GM19035 (cell line): ENCODE data around the gene CLASRP.

ENCODE experiments used
- ATAC-seq: cut with Tn5 transposase; IDR thresholded peaks from one replicate; pipeline ENCODE4 v1.9.1; 2021; ENCODE audit not compliant: unreplicated experiment

The CLASRP gene

DNA sequence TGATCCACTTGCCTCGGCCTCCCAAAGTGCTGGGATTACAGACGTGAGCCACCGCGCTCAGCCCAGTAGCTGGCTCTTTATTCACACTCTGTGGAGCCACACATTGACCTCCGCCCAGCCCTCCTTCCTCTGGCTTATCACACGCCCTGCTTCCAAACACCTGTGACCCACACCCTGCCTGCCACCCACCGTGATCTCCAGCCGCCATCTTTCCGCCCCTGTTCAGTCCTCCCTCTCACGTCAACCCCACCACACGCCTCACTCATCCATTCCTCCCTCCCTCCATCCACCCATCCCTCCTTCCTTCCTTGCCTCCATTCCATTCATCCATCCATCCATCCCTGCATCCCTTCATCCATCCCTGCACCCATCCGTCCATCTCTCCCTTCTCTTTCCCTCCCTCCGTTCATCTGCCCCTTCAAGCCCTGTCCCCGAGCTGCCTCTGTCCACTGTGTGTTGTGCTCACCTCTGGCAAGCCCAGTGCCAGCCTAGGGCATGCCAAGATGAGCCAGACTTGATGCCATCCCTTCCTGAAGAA lies 19.8 kb downstream of the CLASRP start:
- ATAC-seq, result no peak

DNA sequence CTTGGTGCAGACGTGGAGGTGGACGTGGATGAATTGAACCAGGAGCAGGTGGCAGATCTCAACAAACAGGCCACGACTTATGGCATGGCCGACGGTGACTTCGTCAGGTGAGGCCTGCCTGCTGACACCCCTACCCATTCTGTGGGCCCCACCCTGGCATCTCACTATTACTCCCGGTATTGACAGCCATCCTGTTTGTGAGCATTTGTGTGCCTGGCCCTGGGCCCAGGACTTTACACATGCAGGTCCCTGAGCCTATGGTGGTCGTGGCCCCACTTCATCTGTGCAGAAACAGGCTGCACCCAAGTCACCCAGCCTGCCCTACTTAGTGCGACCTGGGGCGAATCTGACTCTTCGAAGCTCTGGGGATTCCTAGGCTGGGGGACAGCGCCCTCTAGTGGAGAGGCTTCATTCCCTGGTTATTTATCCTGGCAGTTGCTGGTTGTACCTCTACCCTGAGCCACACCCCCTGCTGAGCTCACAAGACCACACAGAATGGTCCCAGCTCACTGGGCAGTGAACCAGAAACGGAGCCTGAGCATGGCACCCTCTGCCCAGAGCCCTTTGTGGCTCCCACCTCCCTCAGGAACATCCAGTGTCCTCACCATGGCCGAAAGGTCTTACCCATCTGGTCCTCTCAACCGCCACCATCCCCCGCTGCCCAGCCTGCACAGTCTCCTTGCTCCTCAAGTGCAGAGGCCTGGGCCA lies 20.6 kb downstream of the CLASRP start:
- ATAC-seq, result no peak

DNA sequence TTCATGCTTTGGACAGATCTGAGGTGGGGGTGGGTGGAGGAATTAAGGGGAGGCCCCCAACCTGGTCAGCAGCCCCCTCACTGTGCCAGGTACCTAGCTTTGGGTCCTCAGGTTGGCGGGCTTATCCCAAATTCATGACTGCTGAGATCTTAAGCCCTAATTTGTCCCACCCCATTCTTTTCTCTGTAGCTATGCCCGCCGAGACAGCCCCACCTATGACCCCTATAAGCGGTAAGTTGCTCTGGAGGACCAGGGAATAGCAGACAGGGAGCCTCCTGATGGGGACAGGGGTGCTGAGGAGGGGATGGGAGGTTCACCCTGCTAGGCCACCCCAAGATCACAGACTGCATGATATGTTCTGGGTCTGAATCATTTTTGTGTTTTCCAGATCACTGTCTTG lies 23.1 kb downstream of the CLASRP start:
- no peak for ATAC-seq

DNA sequence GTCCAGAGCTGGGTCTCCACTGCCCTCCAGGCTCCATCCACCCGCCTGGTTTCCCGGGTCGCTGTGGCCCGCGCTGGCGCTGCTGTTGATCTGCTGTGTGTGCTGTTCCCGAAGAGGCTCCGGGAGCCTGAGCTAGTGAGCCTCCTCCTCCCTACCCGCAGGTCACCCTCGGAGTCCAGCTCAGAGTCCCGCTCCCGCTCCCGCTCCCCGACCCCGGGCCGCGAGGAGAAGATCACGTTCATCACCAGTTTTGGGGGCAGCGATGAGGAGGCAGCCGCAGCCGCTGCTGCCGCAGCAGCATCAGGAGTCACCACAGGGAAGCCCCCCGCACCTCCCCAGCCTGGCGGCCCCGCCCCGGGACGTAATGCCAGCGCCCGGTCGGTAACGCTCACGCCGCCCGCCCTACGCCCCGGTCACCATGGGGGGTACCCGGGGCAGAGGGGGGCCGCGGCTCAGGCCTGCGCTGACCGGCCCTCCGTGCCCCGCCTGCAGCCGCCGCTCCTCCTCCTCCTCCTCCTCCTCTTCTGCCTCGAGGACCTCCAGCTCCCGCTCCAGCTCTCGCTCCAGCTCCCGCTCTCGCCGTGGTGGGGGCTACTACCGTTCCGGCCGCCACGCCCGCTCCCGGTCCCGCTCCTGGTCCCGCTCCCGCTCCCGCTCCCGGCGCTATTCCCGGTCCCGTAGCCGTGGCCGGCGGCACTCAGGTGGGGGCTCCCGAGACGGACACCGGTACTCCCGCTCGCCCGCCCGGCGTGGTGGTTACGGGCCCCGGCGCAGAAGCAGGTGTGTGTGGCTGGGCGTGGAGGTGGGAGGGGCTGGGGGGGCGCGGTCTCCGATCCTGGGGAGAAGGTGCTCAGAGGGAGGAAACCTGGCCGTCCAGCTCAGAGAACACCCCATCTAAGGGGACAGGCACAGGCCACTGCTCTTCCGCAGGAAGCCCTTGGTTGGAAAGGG lies 25.3 kb downstream of the CLASRP start:
- no peak for ATAC-seq

DNA sequence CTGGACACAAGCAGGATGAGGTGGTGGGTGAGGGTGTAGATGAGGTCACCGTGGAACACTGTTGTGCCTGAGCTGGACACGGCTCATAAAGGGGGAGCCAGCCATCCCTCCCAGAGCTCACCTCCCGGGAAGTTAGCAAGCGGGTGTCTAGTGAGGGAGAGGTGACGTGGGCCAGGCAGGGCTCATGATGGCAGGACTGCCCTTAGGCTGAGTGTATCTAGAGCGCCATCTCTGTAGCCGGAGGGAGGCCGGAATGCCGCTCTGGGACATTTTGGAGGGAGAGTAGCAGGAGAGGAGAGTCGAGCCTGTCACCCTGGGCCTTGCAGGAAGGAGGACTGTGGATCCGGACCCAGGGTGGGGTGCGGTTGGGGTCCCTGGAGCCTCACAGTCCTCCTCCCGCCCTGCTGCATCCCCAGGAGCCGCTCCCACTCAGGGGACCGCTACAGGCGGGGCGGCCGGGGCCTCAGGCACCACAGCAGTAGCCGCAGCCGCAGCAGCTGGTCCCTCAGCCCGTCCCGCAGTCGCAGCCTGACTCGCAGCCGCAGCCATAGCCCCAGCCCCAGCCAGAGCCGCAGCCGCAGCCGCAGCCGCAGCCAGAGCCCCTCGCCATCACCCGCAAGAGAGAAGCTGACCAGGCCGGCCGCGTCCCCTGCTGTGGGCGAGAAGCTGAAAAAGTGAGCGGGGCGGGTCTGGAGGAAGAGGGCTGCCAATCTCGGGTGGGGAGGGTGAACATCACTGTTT lies 28.2 kb downstream of the CLASRP start:
- ATAC-seq, result no peak

DNA sequence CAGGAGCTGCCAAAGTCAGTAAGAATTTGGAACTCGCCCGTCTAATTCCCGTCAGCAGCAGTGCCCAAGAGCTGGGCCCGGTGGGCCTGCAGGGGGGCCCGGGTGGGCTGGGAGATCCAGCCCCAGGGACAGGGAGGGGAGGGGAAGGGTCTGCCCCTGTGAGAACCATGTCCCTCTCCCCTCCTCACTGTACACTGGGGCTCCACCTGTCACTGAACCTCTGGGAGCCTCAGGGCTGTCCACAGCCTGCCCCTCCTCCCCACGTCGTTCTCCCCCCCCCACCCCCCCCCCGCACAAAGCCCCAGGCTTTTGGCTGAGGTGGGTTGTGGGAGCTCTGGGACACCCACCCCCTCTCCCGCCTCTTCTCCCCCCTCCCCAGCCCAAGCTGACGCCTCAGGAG lies 29.2 kb downstream of the CLASRP start:
- ATAC-seq, result no peak

DNA sequence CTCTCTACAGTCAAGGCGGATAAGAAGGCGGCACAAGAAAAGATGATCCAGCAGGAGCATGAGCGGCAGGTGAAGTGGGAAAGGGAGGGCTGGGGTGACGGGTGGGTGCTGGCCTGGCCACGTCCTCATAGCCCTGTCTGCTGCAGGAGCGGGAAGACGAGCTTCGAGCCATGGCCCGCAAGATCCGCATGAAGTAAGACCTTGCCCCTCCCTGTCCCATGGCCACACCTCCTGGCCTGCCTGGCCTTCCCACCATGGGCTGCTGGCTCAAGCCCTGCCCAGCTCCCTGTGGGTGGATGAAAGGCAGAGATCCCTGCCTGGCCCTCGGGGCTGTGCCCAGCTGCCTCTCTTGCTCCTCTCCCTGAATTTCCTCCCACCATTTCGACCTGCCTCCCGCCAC lies 30.2 kb downstream of the CLASRP start:
- ATAC-seq, result no peak

DNA sequence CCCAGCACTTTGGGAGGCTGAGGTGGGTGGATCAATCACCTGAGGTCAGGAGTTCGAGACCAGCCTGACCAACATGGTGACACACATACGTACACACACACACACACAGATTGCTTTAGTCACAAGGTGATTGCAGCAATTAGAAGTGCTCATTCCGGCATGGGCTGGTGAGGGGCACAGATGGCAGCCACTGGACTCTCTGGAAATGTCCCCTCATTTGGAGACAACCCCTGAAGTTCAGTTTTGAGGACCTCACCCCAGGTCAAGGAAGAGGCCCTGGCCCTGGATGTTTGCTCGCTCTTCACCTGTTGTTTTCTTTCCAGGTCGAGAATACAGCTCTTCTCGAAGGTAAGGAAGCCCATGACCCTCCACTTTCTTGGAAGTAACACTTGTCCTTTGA lies 31.4 kb downstream of the CLASRP start:
- ATAC-seq, result no peak

DNA sequence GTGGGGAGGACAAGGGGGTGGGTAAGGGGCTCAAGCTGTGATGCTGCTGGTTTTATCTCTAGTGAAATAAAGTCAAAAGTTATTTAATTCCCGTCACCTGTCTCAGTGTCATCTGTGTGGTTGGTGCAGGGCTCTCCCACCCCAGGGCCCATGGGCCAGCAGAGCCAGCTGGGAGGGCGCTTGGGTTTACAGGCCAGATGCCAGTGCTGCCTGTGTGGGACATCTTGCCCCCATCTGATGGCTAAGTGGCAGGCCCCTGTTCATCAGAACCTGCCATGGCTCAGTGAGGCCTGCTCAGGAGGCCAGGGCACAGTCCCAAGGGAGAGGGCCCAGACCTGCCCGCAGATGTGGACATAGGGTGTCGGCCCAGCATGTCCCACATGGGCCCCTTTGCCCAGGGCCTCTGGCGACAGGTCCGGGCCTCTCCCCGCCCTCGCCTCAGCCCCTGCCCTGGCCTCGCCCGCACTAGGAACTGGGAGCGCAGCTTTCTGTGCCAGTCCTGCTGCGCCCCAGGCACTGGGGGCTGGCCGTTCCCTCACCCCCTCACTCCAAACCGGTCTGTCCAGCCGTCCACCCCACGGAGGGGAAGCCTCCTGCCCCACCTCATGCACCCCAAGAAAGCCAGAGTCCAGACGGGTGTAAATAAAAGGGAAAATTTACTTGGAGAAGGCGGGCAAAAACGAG lies 32.2 kb downstream of the CLASRP start:
- no peak for ATAC-seq

DNA sequence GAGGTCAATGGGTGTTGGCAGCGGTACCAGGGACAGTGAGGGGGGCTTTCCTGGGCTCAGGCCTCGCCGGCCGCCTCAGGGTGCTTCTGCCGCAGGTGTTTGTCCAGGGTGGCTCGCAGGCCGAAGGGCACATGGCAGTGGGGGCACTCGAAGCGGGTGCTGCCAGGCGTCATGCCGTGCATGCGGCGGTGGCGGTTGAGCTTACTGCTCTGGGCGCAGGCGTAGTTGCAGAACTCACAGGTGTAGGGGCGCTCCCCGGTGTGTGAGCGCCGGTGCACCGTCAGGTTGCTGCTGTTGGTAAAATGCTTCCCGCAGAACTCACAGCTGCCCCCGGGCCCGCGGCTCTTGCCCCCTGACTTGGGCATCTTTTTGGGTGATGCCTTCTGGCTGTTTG lies 32.7 kb downstream of the CLASRP start:
- ATAC-seq, result no peak

DNA sequence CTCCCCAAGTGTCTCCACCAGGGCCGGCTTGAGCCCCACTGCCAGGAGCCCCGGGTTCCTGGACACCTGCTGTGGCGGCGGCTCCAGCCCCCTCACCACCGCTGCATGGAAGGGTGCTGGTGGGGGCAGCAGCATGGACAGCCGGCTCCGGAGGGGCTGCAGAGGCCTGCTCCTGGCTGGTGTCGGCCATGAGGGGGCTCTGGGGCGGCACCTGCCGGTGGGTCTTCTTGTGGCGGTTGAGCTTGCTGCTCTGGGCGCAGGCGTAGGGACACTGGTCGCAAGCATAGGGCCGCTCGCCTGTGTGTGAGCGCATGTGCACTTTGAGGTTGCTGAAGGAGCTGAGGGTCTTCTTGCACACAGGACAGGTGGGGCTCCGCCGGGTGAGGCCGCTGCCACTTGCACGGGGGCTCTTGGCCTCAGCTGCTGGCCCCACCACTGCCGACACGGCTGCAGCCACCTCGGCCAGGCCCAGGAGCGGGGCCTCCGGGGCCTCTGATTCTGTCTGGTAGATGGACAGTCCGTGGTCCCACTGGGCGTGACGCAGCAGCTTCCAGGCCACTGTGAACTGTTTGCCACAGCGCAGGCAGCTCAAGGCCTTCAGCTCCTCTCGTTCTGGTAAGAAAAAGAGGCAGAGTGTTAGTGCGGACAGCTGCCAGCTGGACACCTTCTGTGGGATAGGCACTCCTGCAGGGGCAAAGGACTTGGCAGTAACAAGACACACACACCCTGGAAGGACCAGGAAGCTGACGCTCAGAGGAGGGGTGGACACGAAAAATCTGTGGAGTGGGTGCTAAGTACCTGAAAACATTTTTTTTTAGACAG lies 33.3 kb downstream of the CLASRP start:
- ATAC-seq, result no peak

DNA sequence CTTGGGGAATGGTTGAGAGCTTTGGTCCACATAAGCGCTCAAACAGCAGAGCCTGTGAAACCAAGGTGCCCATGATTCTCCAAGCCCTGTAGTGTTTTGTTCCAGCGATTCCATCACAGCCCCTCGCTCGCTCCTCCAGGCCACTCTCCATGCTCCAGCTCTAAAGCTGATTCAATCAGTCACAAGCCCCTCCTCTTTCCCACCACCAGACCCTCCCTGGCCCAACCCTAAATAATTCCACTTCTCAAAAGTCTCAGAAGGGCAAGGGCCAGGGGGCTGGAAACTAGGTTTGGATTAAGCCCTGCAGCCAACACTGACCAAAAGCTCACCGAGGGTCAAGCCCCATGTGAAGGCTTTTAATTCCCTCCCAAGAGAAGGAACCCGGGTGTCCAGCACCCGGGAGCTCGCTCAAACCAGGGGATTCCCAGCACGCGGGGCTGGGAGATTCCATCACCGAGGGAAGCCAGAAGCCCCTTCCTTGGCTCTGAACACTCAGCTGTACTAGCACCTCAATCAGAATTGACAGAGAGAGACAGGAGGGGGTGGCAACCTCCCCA lies 36.0 kb downstream of the CLASRP start:
- ATAC-seq, result no peak

DNA sequence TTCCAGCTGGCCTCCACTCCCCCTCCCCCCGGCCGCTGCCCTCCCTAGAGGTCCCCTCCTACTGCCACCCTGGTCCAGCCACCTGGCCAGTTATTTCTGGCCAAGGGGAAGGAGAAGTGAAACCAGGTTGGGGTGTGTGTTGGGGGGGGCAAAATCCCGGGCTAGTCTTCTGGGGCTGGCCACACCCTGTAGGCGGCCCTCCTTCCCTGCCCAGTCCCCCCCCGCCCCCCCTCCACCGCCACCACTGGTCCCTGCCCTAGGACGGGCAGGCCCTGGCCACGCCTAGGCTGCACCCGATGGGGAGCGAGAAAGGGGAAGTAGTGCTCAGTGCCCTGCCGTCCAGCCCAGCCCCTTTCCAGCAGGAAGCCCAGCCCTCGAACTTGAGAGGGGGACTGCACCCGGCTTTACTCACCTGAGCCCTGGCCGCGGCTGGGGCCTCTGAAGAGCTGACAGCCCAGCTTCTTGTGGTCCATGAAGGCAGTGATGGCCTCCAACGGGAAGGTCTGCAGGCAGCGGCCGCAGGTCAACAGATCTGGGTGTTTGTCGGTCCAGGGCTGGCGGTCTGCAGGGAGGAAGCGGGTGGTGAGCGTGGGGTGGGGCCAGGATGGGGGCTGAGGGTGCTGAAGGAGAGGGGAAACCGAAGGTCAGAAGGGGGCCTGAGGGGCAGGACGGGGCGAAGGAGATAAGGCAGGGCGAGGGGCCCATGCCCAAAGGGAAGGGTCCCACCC lies 36.6 kb downstream of the CLASRP start:
- peak; percentile 59 for ATAC-seq

DNA sequence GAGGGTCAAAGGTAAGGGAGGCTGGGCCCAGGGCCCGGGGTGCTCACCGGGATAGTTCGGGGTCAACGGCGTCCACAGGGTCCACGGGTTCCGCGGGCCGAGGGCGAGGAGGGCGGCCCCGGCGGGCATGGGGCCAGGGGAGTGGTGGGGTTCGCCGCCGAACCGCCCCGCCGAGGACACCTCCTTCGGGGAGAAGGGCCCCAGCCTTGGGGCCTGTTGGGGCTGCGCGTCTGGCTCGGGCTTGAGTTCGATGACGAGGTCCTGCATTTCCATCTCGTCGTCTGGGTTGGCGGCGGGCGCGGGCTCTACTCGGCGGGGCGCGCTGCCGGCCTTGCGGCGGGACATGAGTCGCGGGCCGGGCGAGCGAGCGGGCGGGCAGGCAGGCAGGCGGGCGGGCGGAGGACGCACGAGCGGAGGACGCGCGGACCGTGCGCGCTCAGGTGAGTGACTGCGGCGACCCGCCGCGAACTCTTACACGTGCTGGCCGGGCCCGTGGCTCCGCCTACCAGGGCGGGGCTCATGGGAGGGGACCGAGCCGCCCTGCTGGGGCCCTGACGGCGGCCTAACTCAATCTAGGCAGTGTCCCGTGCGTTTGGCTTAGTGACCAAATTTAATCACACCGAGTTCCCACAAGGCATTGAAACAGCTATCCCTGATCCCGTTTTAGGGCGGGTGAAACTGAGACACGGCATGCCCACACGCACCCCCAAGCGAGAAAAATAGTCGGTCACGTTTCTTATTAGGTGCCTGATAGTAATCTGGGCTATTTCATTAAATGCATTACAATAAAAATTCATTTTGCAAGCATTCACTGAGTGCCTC lies 37.4 kb downstream of the CLASRP start, which contains the start of gene ZNF296:
TSS of gene ZNF296 (minus strand) at position 450 of the 822 bp plus-strand sequence. CDS start at position 345, 105 bp downstream.
- ATAC-seq, result peak; percentile 40

DNA sequence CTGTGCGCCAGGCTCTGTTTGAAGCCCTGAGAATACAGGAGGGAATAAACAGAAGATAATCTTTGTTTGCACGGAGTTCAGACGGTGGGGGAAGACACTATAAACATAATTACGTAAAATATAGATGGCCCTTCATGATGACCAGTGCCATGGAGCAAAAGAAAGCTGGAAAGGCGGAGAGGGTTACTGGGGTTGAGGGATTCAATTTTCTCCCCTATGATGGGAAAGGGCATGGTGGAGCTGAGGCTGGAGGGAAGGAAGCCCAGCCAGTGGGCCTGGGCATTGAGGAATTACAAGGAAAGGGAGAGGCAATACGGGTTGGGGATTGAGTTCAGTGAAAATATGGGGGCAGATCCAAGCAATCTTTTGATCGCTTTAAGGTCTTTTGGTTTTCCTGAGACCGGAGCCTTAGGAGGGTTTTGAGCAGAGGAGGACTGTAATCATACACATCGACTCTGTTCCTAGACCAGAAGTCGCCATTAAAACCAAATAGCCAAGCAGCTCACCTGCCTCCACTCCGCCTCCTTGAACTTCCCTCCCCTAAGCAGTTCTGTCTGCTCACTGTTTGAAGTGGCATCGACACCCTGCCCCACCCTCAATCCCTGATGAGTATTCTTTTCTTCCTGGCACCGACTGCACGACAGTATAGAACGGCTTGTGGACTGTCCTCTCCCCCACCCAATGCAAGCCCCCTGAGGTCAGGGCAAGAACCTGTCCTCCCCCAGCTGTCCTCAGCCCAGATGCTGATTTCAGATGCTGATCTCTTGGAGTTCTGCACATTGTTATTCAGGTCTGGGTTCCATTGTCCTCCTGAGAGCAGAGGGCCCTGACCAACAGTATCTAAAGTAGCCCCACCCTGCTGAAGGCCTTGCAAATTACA lies 38.2 kb downstream of the CLASRP start:
- no peak for ATAC-seq

DNA sequence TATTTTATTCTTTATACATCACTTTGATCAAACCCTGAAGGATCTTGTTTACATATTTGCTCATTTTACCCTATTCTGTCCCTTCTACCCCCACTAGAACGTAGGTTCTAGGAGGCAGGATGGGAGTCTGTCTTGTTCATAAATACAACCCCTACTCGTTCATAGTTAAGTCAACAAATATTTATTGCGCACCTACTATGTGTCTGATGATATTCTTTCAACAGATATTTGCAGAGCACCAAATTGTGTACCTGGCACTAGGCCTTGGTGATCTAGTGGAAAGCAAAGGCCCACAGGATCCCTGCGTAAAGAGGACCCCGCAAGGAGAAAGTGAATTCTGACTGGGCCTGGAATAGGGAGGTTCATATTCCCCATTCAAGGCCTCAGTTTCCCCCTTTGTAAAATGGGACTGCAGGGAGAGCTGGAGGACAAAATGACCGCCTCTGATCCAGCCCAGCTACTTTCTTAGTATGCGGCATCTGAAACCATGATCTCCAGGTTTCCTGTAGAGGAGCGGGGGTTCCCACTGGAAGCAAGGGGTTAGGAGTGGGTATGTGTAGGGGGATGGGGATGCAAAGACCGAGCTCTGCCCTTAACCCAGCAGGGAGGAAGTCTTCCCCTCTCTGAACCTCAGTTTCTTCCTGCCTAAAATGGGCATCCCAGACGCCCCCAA lies 39.7 kb downstream of the CLASRP start:
- no peak for ATAC-seq
